ENCODE data around the gene DSC2. TPM values are rescaled to one million over a fixed set of nuclear protein-coding genes. Genes with fewer than 3 reads are reported as not detected.

Gene DSC2
- total RNA-seq, 3 donors from 2014 or later: 8.0 to 72.9 (median 19.0) TPM

GRCh38 chr18:31057917-31058316 lies 44.3 kb downstream of the DSC2 start:
- intact Hi-C loops (cut with DNase I; ENCODE audit: low total_unique reads): no loop called here
- TF ChIP-seq POLR2A (IDR thresholded peaks at IDR 0.05) (no peak), POLR2AphosphoS5 (IDR thresholded peaks at IDR 0.05) (no peak), CTCF (IDR thresholded peaks at IDR 0.05) (no peak)
- Histone ChIP-seq H3K36me3 (no peaks in the 10 kb centered on the region), H3K27ac (no peak overlapping the region), H3K4me1 (no peaks in the 10 kb centered on the region), H3K27me3 (no peaks in the 10 kb centered on the region), H3K4me3 (no peak overlapping the region), H3K9me3 (no peaks in the 10 kb centered on the region)
- no peak for DNase-seq (ENCODE audit: low spot score in 2 of 2)

GRCh38 chr18:31057051-31057450 lies 45.2 kb downstream of the DSC2 start:
- intact Hi-C loops (cut with DNase I; ENCODE audit: low total_unique reads): no loop called here
- DNase-seq (ENCODE audit: low spot score in 2 of 2): no peak
- Histone ChIP-seq H3K36me3 (no peaks in the 10 kb centered on the region), H3K4me3 (no peak overlapping the region), H3K4me1 (no peaks in the 10 kb centered on the region), H3K27ac (no peak overlapping the region), H3K9me3 (no peaks in the 10 kb centered on the region), H3K27me3 (no peaks in the 10 kb centered on the region)
- TF ChIP-seq POLR2AphosphoS5 (IDR thresholded peaks at IDR 0.05): no peak
- TF ChIP-seq CTCF (IDR thresholded peaks at IDR 0.05): no peak
- no peak for TF ChIP-seq POLR2A (IDR thresholded peaks at IDR 0.05)

GRCh38 chr18:31056296-31056695 lies 45.9 kb downstream of the DSC2 start:
- H3K36me3 ChIP-seq: no peaks in the 10 kb centered on the region
- H3K27me3 ChIP-seq: no peaks in the 10 kb centered on the region
- no peak overlapping the region for H3K27ac ChIP-seq
- no peak for TF ChIP-seq POLR2A (IDR thresholded peaks at IDR 0.05)
- no peak for TF ChIP-seq CTCF (IDR thresholded peaks at IDR 0.05)
- TF ChIP-seq POLR2AphosphoS5 (IDR thresholded peaks at IDR 0.05): no peak
- intact Hi-C loops (cut with DNase I; ENCODE audit: low total_unique reads): no loop called here
- H3K4me1 ChIP-seq: no peaks in the 10 kb centered on the region
- DNase-seq (ENCODE audit: low spot score in 2 of 2): no peak
- no peak overlapping the region for H3K4me3 ChIP-seq
- no peaks in the 10 kb centered on the region for H3K9me3 ChIP-seq

- no peak for DNase-seq (ENCODE audit: low spot score in 2 of 2)
- intact Hi-C loops (cut with DNase I; ENCODE audit: low total_unique reads): no loop called here
- Histone ChIP-seq H3K9me3 (no peaks in the 10 kb centered on the region), H3K4me1 (no peaks in the 10 kb centered on the region), H3K36me3 (no peaks in the 10 kb centered on the region), H3K27ac (no peak overlapping the region), H3K4me3 (no peak overlapping the region), H3K27me3 (no peaks in the 10 kb centered on the region)
- TF ChIP-seq CTCF (IDR thresholded peaks at IDR 0.05) (no peak), POLR2A (IDR thresholded peaks at IDR 0.05) (no peak), POLR2AphosphoS5 (IDR thresholded peaks at IDR 0.05) (no peak)
Measured at GRCh38 chr18:31050635-31051034, 51.6 kb downstream of the DSC2 start.

DNA sequence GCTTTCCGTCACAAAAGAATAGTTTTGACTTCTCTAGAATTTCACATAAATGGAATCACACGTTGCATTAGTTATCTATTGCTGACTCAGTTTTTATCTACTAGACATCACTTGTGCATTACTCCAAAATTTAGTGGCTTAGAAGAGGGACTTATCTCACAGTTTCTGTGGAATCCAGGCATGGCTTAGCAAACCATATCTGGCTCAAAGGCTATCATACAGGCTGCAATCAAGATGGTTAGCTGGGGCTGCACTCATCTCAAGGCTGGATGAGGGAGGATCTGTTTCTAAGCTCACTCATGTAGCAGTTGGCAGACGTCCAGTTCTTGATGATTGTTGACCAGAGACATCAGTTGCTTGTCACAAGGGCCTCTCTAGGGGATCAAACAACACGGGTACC lies 53.0 kb downstream of the DSC2 start:
- Histone ChIP-seq H3K36me3 (no peaks in the 10 kb centered on the region), H3K9me3 (no peaks in the 10 kb centered on the region), H3K4me1 (no peaks in the 10 kb centered on the region), H3K27me3 (no peaks in the 10 kb centered on the region), H3K27ac (no peak overlapping the region), H3K4me3 (no peak overlapping the region)
- intact Hi-C loops (cut with DNase I; ENCODE audit: low total_unique reads): loop anchor here (5.0 kb wide), 1 partner anchor 677 kb away; no protein-coding TSS in a partner anchor
- DNase-seq (ENCODE audit: low spot score in 2 of 2): no peak
- TF ChIP-seq CTCF (IDR thresholded peaks at IDR 0.05) (no peak), POLR2A (IDR thresholded peaks at IDR 0.05) (no peak), POLR2AphosphoS5 (IDR thresholded peaks at IDR 0.05) (no peak)
